H1 (cell line): ENCODE results near the gene MDFIC. TPM values are rescaled to one million over a fixed set of nuclear protein-coding genes. Genes with fewer than 3 reads are reported as not detected.

ENCODE experiments used
- BCL11A ChIP-seq, 2 experiments: IDR thresholded peaks; one replicate each; pipeline ENCODE4 v1.6.1; 2011; ENCODE audit warnings: low read depth in 2 of 2, low read length in 2 of 2, mild to moderate bottlenecking in 2 of 2
- MAFK ChIP-seq: IDR thresholded peaks from 2 replicates; pipeline ENCODE4 v1.6.1; 2012; ENCODE audit warnings: low read depth, mild to moderate bottlenecking, improper control_type of control experiment, low read length
- polyA plus RNA-seq, 7 experiments: library from polyadenylated mRNA; depleted of rRNA in 3 of 7; stranded (reverse) in 5 of 7; unstranded in 2 of 7; fragments of >200 nt in 5 of 7; fragments of 200-250 nt in 2 of 7; gene quantifications; 1 replicate in 5 of 7; 2 replicates in 1 of 7; 4 replicates in 1 of 7; pipeline versions ENCODE4 v1.2.1 to v1.2.3, GENCODE V29; 2011 to 2013; ENCODE audit warnings: missing spikeins in 2 of 7, mixed read lengths in 2 of 7
- total RNA-seq: library from RNA; stranded (reverse); fragmentation: NEBNext Ultra II Directional; extraction: Animal tissue kit (Norgen Biotek cat#: 25700); gene quantifications from 2 replicates; pipeline ENCODE4 v1.2.1, GENCODE V29; 2021
- TF ChIP-seq, protein P1 (sequence below): IDR thresholded peaks from 2 replicates; pipeline ENCODE4 v1.6.1; 2012; ENCODE audit warnings: inconsistent platforms

MDFIC gene
- total and polyA plus RNA-seq, 2 of the 8 experiments (the other 6 are each of a cell fraction or from before 2014, with no cell fraction given), result 2.3 to 11.4 TPM

DNA sequence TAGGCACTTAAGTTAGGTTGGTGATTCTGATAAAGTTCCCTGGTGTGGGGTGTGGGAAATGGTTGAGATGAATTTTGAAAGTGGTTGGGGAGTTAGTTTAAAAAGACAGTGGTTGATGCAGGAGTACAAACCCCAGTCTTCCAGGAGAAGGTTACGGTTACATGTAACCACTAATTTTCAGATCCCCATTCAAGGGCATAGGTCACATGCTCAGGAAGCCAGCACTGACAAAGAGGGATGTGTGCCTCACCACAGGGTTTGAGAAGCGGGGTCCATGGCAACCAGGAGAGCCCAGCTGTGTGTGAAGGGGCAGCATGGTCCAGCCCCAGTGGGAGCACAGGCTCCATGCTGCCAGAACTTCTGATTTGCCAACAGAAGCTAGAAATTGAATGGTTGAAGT lies 144.2 kb downstream of the MDFIC start (continued):
- no peak for TF ChIP-seq MAFK
- no peak for TF ChIP-seq BCL11A (IDR thresholded peaks at IDR 0.05; ENCODE audit: low read depth in 2 of 2, low read length in 2 of 2)
- TF ChIP-seq, protein P1, sequence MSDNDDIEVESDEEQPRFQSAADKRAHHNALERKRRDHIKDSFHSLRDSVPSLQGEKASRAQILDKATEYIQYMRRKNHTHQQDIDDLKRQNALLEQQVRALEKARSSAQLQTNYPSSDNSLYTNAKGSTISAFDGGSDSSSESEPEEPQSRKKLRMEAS, result no peak
